ENCODE results near the gene CARD6. TPM values are rescaled to one million over a fixed set of nuclear protein-coding genes. Genes with fewer than 3 reads are reported as not detected.
A peak's percentile ranks its signal among the peaks of the same experiment; 100 is the strongest.
"Not testable (repeated sequence)": the region's sequence is repeated elsewhere in the genome, so short reads cannot be mapped to it uniquely, and the experiment has no call there.

CARD6 gene, protein sequence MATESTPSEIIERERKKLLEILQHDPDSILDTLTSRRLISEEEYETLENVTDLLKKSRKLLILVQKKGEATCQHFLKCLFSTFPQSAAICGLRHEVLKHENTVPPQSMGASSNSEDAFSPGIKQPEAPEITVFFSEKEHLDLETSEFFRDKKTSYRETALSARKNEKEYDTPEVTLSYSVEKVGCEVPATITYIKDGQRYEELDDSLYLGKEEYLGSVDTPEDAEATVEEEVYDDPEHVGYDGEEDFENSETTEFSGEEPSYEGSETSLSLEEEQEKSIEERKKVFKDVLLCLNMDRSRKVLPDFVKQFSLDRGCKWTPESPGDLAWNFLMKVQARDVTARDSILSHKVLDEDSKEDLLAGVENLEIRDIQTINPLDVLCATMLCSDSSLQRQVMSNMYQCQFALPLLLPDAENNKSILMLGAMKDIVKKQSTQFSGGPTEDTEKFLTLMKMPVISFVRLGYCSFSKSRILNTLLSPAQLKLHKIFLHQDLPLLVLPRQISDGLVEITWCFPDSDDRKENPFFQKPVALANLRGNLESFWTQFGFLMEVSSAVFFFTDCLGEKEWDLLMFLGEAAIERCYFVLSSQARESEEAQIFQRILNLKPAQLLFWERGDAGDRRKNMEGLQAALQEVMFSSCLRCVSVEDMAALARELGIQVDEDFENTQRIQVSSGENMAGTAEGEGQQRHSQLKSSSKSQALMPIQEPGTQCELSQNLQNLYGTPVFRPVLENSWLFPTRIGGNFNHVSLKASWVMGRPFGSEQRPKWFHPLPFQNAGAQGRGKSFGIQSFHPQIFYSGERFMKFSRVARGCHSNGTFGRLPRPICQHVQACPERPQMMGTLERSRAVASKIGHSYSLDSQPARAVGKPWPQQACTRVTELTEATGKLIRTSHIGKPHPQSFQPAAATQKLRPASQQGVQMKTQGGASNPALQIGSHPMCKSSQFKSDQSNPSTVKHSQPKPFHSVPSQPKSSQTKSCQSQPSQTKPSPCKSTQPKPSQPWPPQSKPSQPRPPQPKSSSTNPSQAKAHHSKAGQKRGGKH
- total RNA-seq, result 1 to 10 TPM; 3.6 to 4.8 TPM

DNA sequence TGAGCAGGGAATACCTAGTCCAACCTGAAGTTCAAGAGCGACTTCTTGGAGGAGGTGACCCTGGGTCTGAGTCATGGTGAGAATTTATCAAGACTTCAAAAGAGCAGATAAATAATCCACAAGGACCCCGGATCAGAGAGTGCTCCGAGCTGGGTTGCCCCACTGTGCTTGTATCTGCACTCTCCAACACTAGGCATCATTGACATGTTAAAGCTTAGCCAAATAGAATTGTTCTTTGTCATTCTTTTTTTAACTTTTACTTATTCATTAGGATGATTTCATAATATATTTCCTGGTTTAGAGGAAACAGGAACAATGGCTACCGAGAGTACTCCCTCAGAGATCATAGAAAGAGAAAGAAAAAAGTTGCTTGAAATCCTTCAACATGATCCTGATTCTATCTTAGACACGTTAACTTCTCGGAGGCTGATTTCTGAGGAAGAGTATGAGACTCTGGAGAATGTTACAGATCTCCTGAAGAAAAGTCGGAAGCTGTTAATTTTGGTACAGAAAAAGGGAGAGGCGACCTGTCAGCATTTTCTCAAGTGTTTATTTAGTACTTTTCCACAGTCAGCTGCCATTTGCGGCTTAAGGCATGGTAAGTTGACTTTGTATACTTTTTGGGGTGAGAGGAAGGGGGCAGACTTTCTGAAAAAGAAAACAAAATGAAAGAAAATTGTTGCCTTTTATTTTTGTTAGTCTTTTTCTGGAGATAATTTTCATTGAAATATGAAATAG, at the start of gene CARD6:
CARD6 (plus strand) TSS at position 300 of the 738 bp plus-strand sequence; CDS start at position 316, 16 bp downstream.
- Mint-ChIP-seq H3K27ac (peak within 1 kb of the TSS; percentile 94), H3K4me3 (peak within 1 kb of the TSS; percentile 87), H3K9me3 (no peaks in the 10 kb centered on the region), H3K4me1 (peaks cover 16% of the 10 kb centered on the region), H3K36me3 (ENCODE audit: low read depth) (no peaks in the 10 kb centered on the region), H3K27me3 (peaks cover 3% of the 10 kb centered on the region)
- peak; percentile 45 for ATAC-seq (replicated peaks)

- H3K4me1 Mint-ChIP-seq, result peaks cover 34% of the 10 kb centered on the region
- H3K36me3 Mint-ChIP-seq (ENCODE audit: low read depth), result peaks cover 57% of the 10 kb centered on the region
- H3K27ac Mint-ChIP-seq, result no peak overlapping the region
- H3K27me3 Mint-ChIP-seq, result no peaks in the 10 kb centered on the region
- ATAC-seq (replicated peaks), result no peak
- H3K4me3 Mint-ChIP-seq, result peak overlapping the region; percentile 42
- no peaks in the 10 kb centered on the region for H3K9me3 Mint-ChIP-seq
These were observed 49.4 kb upstream of the CARD6 start for GRCh38 chr5:40791715-40792139.

DNA sequence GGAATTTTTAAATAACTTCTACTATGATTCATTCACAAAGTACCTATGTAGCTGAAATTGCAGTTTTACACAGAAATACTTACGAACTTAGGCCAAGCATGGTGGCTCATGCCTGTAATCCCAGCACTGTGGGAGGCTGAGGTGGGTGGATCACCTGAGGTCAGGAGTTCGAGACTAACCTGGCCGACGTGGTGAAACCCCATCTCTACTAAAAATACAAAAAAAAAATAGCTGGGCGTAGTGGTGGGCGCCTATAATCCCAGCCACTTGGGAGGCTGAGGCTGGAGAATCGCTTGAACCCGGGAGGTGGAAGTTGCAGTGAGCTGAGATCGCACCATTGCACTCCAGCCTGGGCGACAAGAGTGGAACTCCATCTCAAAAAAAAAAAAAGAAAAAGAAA, 48.5 kb upstream of the CARD6 start:
- ATAC-seq (replicated peaks); H3K4me3 Mint-ChIP-seq; H3K27me3 Mint-ChIP-seq; H3K9me3 Mint-ChIP-seq; H3K27ac Mint-ChIP-seq: not testable (repeated sequence)
- H3K4me1 Mint-ChIP-seq, result peaks cover 34% of the 10 kb centered on the region
- peaks cover 62% of the 10 kb centered on the region for H3K36me3 Mint-ChIP-seq (ENCODE audit: low read depth)

- peaks cover 37% of the 10 kb centered on the region for H3K4me1 Mint-ChIP-seq
- H3K27ac Mint-ChIP-seq; H3K9me3 Mint-ChIP-seq; ATAC-seq (replicated peaks); H3K27me3 Mint-ChIP-seq: not testable (repeated sequence)
- H3K36me3 Mint-ChIP-seq (ENCODE audit: low read depth), result peaks cover 52% of the 10 kb centered on the region
- peak overlapping the region; percentile 25 for H3K4me3 Mint-ChIP-seq
These were observed 46.8 kb upstream of the CARD6 start for GRCh38 chr5:40794340-40794739.

- Mint-ChIP-seq H3K4me3 (peak overlapping the region; percentile 25), H3K36me3 (ENCODE audit: low read depth) (peaks cover 49% of the 10 kb centered on the region), H3K4me1 (peaks cover 34% of the 10 kb centered on the region)
- not testable (repeated sequence) for H3K9me3 Mint-ChIP-seq; H3K27me3 Mint-ChIP-seq; ATAC-seq (replicated peaks); H3K27ac Mint-ChIP-seq
These were observed 46.3 kb upstream of the CARD6 start for GRCh38 chr5:40794877-40795276.

DNA sequence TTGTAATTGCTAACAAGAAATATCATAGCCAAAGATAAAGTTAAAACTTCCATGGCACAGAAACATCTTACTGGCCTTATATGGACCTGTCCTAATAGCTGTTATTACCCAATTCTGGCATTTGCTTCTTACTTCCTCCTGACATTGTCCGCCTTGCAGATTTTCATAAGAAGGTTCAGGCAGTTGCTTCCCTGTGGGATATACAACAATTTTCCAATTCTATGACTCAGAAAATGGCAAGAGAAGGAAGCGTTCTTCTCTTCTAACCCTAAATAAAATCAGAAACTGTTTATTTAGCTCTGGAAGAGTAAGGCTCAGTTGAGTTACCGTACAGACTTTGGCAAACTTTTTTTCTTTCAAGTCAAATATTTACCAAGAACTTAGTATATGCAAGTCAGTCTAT, 44.7 kb upstream of the CARD6 start:
- Mint-ChIP-seq H3K4me3 (peak overlapping the region; percentile 91), H3K36me3 (ENCODE audit: low read depth) (peaks cover 49% of the 10 kb centered on the region), H3K27me3 (peaks cover 8% of the 10 kb centered on the region), H3K4me1 (peaks cover 29% of the 10 kb centered on the region), H3K9me3 (no peaks in the 10 kb centered on the region), H3K27ac (peak overlapping the region; percentile 93)
- no peak for ATAC-seq (replicated peaks)

- ATAC-seq (replicated peaks), result peak; percentile 51
- no peaks in the 10 kb centered on the region for H3K9me3 Mint-ChIP-seq
- H3K27me3 Mint-ChIP-seq, result peaks cover 8% of the 10 kb centered on the region
- peak overlapping the region; percentile 93 for H3K27ac Mint-ChIP-seq
- H3K4me3 Mint-ChIP-seq, result peak overlapping the region; percentile 91
- peaks cover 49% of the 10 kb centered on the region for H3K36me3 Mint-ChIP-seq (ENCODE audit: low read depth)
- H3K4me1 Mint-ChIP-seq, result peaks cover 29% of the 10 kb centered on the region
These were observed 43.7 kb upstream of the CARD6 start for GRCh38 chr5:40797273-40798011.

- H3K4me3 Mint-ChIP-seq, result peak within 1 kb of the TSS; percentile 91
- H3K4me1 Mint-ChIP-seq, result peaks cover 29% of the 10 kb centered on the region
- peaks cover 8% of the 10 kb centered on the region for H3K27me3 Mint-ChIP-seq
- H3K27ac Mint-ChIP-seq, result peak within 1 kb of the TSS; percentile 93
- peaks cover 47% of the 10 kb centered on the region for H3K36me3 Mint-ChIP-seq (ENCODE audit: low read depth)
- H3K9me3 Mint-ChIP-seq, result no peaks in the 10 kb centered on the region
- ATAC-seq (replicated peaks), result peak; percentile 87
These were observed 43.0 kb upstream of the CARD6 start, which contains the start of gene PRKAA1 for GRCh38 chr5:40798012-40798800. Gene PRKAA1, minus strand, starts transcription at chr5:40798374. Its CDS starts 185 bp downstream, at chr5:40798189.

GRCh38 chr5:40798801-40799210, 42.4 kb upstream of the CARD6 start:
- peaks cover 8% of the 10 kb centered on the region for H3K27me3 Mint-ChIP-seq
- H3K27ac Mint-ChIP-seq, result peak overlapping the region; percentile 93
- no peaks in the 10 kb centered on the region for H3K9me3 Mint-ChIP-seq
- peak overlapping the region; percentile 91 for H3K4me3 Mint-ChIP-seq
- peaks cover 41% of the 10 kb centered on the region for H3K36me3 Mint-ChIP-seq (ENCODE audit: low read depth)
- no peak for ATAC-seq (replicated peaks)
- peaks cover 25% of the 10 kb centered on the region for H3K4me1 Mint-ChIP-seq

DNA sequence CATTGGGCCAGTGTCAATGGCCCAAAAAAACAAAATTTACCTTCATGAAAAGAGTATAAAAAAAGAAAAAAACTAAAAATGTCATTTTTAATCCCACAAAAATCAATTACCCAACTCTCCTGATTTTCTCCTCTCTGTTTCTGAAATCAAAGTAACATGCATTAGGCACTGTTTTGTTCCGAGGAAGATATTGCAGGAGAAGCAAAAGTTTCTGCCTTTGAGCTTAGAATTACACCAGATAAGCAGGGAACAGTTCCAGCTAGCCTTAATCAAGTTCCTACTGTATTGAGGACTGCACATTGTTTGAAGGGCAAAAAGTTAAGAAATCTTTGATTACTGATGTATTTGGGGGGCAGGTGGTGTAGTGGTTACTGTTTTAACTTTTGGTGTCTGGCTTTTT, 41.9 kb upstream of the CARD6 start:
- no peaks in the 10 kb centered on the region for H3K9me3 Mint-ChIP-seq
- ATAC-seq (replicated peaks), result no peak
- peaks cover 36% of the 10 kb centered on the region for H3K36me3 Mint-ChIP-seq (ENCODE audit: low read depth)
- H3K27ac Mint-ChIP-seq, result peak overlapping the region; percentile 93
- H3K4me3 Mint-ChIP-seq, result peak overlapping the region; percentile 91
- peaks cover 8% of the 10 kb centered on the region for H3K27me3 Mint-ChIP-seq
- H3K4me1 Mint-ChIP-seq, result peaks cover 20% of the 10 kb centered on the region

GRCh38 chr5:40801771-40802562, 39.2 kb upstream of the CARD6 start:
- H3K4me3 Mint-ChIP-seq, result no peak overlapping the region
- H3K27ac Mint-ChIP-seq, result no peak overlapping the region
- peaks cover 8% of the 10 kb centered on the region for H3K27me3 Mint-ChIP-seq
- H3K4me1 Mint-ChIP-seq, result peaks cover 8% of the 10 kb centered on the region
- ATAC-seq (replicated peaks), result no peak
- no peaks in the 10 kb centered on the region for H3K9me3 Mint-ChIP-seq
- peaks cover 11% of the 10 kb centered on the region for H3K36me3 Mint-ChIP-seq (ENCODE audit: low read depth)

- Mint-ChIP-seq H3K4me3 (no peak overlapping the region), H3K27me3 (no peaks in the 10 kb centered on the region), H3K36me3 (ENCODE audit: low read depth) (no peaks in the 10 kb centered on the region), H3K27ac (no peak overlapping the region), H3K9me3 (no peaks in the 10 kb centered on the region), H3K4me1 (peaks cover 7% of the 10 kb centered on the region)
- no peak for ATAC-seq (replicated peaks)
These were observed 29.0 kb upstream of the CARD6 start for GRCh38 chr5:40812125-40812524.

Data from activated T-helper 17 cell treated with anti-CD3 and anti-CD28 coated beads, Interleukin-2, amount 50 U/mL, for 72 hours (primary cell).